Measurements from ENCODE around the gene MZT2A.
"Not testable (repeated sequence)": the region's sequence is repeated elsewhere in the genome, so short reads cannot be mapped to it uniquely, and the experiment has no call there.

The MZT2A gene

DNA sequence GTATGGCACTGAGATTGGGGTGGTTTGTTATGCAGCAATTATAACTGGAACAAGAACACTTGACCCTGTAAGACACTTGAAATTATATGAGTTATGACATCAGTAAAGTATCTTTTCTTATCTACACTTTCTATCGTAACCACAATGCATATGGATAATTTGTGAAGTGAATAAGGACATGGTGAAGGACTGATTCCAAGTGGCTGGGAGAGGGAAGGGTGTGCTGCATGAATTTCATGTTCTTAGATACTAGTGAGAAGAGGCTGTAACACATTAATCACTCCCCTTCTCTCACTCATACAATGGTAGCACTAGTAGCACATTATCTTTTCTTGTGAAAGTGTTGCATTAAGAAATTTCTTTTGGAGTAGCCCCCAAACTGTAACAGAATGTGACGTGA lies 37.3 kb downstream of the MZT2A start:
- not testable (repeated sequence) for DNase-seq (ENCODE audit: low read depth)

DNA sequence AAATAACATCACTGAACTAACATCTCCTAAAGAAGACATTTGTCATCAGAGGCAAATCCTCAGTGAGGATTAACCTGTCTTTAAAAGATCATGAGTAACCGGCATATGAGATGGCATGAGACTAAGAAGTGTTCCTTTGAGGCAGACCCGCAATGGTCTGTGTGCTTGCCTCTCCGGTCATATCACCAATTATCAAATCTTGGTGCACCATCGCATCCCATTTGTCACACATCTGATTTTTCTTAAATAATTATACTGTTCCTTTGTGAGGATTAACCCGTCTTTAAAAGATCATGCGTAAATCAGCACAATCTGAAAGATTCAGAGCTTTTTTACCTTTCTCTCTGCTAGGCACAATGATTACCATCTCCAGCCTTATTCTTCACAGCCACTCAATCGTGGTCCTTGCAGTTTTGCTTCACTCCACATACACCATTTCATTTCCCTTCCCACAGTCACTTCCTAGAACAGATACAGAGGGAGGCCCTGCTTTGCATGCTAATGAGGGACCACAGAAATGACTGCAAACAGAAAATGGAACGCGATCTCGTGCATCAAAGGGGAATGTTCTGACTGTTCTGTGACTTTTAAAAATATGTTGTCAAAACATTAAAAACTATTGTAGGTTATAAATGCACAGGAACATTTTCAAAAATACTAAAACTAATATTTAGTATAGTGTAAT lies 40.8 kb downstream of the MZT2A start:
- not testable (repeated sequence) for DNase-seq (ENCODE audit: low read depth)

DNA sequence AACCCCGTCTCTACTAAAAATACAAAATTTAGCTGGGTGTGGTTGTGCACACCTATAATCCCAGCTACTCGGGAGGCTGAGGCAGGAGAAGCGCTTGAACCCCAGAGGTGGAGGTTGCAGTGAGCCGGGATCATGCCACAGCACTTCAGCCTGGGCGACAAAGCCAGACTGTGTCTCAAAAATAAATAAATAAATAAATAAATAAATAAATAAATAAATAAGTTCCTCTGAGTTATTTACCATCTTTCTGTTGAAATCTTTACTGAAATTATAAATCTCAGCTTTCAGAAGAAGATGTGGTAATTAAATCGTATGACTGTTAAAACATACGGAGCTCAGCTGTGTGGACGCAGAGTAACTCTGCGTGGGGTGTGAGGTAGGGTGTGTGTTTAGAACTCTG lies 44.2 kb downstream of the MZT2A start:
- DNase-seq (ENCODE audit: low read depth), result not testable (repeated sequence)

DNA sequence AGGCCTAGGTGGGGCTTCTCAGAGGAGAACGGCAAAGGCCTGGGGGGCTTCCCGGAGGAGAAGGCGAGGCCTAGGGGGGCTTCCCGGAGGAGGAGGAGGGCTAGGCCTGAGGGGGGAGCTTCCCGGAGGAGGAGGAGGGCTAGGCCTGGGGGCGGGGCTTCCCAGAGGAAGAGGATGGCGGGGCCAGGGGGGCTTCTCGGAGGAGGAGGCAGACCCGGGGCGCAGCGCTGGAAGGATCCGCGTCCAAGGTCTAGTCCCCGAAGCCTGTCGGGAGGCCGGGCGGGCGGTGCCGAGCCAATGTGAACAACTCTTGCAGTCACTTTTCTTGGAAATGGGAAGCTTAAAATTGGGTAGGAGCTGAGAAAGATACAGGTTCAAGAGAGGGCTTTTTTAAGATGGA lies 46.3 kb downstream of the MZT2A start:
- no peak for DNase-seq (ENCODE audit: low read depth)

DNA sequence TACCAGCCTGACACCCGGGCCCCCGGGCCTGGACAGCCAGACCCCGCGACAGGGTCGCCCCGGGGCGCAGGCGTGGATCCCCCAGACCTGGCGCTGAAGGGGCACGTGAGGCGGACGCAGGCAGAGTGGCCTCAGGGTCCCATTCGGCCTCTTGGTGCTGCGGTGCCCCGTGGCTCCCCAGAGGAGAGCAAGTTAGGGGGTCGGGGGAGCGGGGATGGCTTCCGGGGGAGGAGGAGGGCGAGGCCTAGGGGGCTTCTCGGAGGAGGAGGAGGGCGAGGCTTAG lies 46.7 kb downstream of the MZT2A start:
- not testable (repeated sequence) for DNase-seq (ENCODE audit: low read depth)

DNA sequence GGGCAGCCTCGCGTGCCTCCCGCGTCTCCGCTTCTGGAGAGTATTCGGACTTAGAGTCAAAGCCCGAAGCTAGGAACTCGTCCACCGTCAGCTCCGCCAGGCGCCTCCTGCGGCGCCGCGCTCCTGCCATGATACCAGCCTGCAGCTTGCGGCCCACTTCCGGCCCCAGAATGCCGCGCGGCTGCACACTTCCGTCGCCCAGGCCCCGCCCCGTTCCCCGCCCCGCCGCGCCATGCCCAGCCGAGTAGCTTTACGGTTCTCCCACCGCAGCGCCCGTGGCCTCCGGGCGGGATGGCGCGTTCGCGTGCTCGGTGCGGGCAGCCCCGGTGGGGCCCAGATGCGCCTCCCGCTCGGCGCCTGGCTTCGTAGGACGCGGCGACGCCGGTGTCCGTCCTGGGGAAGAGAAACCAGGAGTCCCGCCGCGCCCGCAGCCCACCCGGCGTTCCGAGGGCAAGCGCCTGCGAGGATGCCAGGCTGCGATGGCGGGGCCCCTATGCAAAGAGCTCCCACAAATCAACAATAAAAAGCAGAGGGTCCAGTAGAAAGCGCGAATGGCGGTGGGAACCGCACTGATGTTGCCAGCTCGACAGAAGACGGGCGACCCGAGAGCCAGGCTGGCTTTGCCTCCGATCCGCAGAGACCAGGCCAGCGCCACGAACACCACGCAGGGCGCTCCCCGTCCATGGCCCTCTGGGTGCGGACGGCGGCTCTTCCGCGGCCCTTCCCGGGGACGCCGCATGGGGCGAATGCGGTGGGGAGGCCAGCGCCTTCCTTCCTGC lies 47.3 kb downstream of the MZT2A start:
- DNase-seq (ENCODE audit: low read depth), result not testable (repeated sequence)

DNA sequence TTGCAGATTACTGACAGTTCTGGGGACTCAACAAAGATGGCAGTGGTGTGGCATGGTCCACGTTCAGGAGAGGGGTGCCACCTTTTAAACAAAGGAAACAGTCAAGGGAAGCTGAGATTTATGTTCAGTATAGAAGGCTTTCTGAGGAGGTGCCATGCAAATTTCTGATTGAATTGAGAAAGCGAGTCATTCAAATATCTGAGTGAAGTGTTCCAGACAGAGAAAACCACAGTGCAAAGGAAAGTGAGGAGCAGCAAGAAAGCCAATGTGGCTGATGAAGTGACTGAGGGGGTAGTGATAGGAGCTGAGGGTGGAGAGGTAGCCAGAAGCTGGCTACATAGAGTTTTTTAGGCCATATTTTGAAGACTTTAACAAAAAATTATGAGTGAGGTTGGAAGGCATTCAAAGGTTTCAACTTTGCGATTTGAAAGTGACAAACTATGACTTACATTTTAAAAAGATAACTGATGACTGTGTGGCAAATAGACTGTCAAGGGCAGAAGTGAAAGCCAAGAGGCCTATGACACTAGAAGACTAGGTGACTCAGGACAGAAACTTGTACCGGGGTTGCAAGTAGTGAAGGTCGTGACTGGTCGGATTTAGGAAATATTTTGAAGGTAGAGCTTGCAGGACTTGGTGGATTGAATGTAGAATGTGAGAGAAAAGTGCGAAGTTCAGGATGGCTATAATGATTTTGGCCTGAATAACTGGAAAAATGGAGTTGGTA lies 51.3 kb downstream of the MZT2A start:
- not testable (repeated sequence) for DNase-seq (ENCODE audit: low read depth)

Measured in T follicular helper cell (primary cell).